HEK293 (cell line): ENCODE results near the gene CCNI.

ENCODE experiments used
- BCL11B ChIP-seq: fragments of 450-650 bp; formaldehyde crosslinking; IDR thresholded peaks from 2 replicates; pipeline ENCODE4 v1.5.1; 2016; ENCODE audit warnings: low read depth, missing biosample characterization, missing genetic modification characterization
- CTCF ChIP-seq: fragments of 450-650 bp; formaldehyde crosslinking; IDR thresholded peaks from 2 replicates; pipeline ENCODE4 v1.5.1; 2016; ENCODE audit warnings: missing biosample characterization, missing genetic modification characterization
- KLF16 ChIP-seq: fragments of 450-650 bp; formaldehyde crosslinking; IDR thresholded peaks from 2 replicates; pipeline ENCODE4 v1.5.1; 2017; ENCODE audit warnings: missing biosample characterization, missing genetic modification characterization
- PBX3 ChIP-seq: sonication (generic); formaldehyde crosslinking; IDR thresholded peaks from 2 replicates; pipeline ENCODE4 v1.8.1; 2022; ENCODE audit warnings: mild to moderate bottlenecking, moderate library complexity, missing genetic modification reagents
- REPIN1 ChIP-seq: fragments of 450-650 bp; formaldehyde crosslinking; IDR thresholded peaks from 2 replicates; pipeline ENCODE4 v1.5.1; 2017; ENCODE audit warnings: missing biosample characterization, missing genetic modification characterization, low read depth
- REST ChIP-seq: fragments of 450-650 bp; formaldehyde crosslinking; IDR thresholded peaks from 2 replicates; pipeline ENCODE4 v1.5.1; 2016; ENCODE audit warnings: missing biosample characterization, missing genetic modification characterization
- TRIM28 ChIP-seq: IDR thresholded peaks from 2 replicates; pipeline ENCODE4 v1.6.1; 2011; ENCODE audit warnings: low read length, control low read depth, borderline replicate concordance
- YY1 ChIP-seq: fragments of 450-650 bp; formaldehyde crosslinking; IDR thresholded peaks from 2 replicates; pipeline ENCODE4 v1.5.1; 2018; ENCODE audit warnings: missing biosample characterization, missing genetic modification characterization
- ZNF121 ChIP-seq: fragments of 450-650 bp; formaldehyde crosslinking; IDR thresholded peaks from 2 replicates; pipeline ENCODE4 v1.5.1; 2016; ENCODE audit warnings: missing biosample characterization, missing genetic modification characterization
- ZNF692 ChIP-seq: fragments of 450-650 bp; formaldehyde crosslinking; IDR thresholded peaks from 2 replicates; pipeline ENCODE4 v1.5.1; 2016; ENCODE audit warnings: missing biosample characterization, missing genetic modification characterization
- ZSCAN18 ChIP-seq: fragments of 450-650 bp; formaldehyde crosslinking; IDR thresholded peaks from 2 replicates; pipeline ENCODE4 v1.5.1; 2016; ENCODE audit warnings: missing biosample characterization, missing genetic modification characterization

GRCh38 chr4:77003400-77003799 lies 72.4 kb downstream of the CCNI start:
- TF ChIP-seq ZSCAN18 (tag by site-specific recombination) (no peak), CTCF (tag by site-specific recombination) (no peak), REST (tag by site-specific recombination) (no peak), PBX3 (CRISPR knock-in tag) (no peak), KLF16 (tag by site-specific recombination) (no peak), ZNF121 (tag by site-specific recombination) (no peak), TRIM28 (no peak), REPIN1 (tag by site-specific recombination) (no peak), YY1 (no peak), ZNF692 (tag by site-specific recombination) (no peak), BCL11B (tag by site-specific recombination) (no peak)
